KMS-11 (cell line): Measurements from ENCODE around the gene EBNA1BP2.

Source experiments
- H2AFZ ChIP-seq: fragments of 200-600 bp; sonication (generic); 2 replicates; pipeline ENCODE4 v1.6.1; 2016; ENCODE audit warnings: antibody characterized with exemption, mixed run types, low read depth
- H3K27ac ChIP-seq: fragments of 200-600 bp; sonication (generic); 2 replicates; pipeline ENCODE4 v1.6.1; 2016; ENCODE audit warnings: mild to moderate bottlenecking, mixed run types
- H3K27me3 ChIP-seq: fragments of 200-600 bp; sonication (generic); 2 replicates; pipeline ENCODE4 v1.6.1; 2017; ENCODE audit warnings: mild to moderate bottlenecking, low read depth, mixed run types, moderate library complexity; ENCODE audit not compliant: insufficient read depth
- H3K36me3 ChIP-seq: fragments of 200-600 bp; sonication (generic); 2 replicates; pipeline ENCODE4 v1.6.1; 2017; ENCODE audit warnings: mild to moderate bottlenecking, mixed run types; ENCODE audit not compliant: insufficient read depth
- H3K4me1 ChIP-seq: fragments of 200-600 bp; sonication (generic); 2 replicates; pipeline ENCODE4 v1.6.1; 2016; ENCODE audit warnings: mild to moderate bottlenecking, low read depth, mixed run types; ENCODE audit not compliant: poor library complexity, severe bottlenecking
- H3K4me2 ChIP-seq: fragments of 200-600 bp; sonication (generic); 2 replicates; pipeline ENCODE4 v1.7.0; 2016; ENCODE audit warnings: mild to moderate bottlenecking, mixed run types
- H3K4me3 ChIP-seq: fragments of 200-600 bp; sonication (generic); IDR thresholded peaks from 2 replicates; pipeline ENCODE4 v1.6.1; 2017; ENCODE audit warnings: low read depth, low read length, mixed read lengths; ENCODE audit not compliant: insufficient read depth
- H3K79me2 ChIP-seq: fragments of 200-600 bp; sonication (generic); 2 replicates; pipeline ENCODE4 v1.6.1; 2016; ENCODE audit warnings: low read depth, mixed run types; ENCODE audit not compliant: insufficient read depth
- H3K9ac ChIP-seq: fragments of 200-600 bp; sonication (generic); 2 replicates; pipeline ENCODE4 v1.6.1; 2016; ENCODE audit warnings: mild to moderate bottlenecking, mixed run types
- H4K20me1 ChIP-seq: fragments of 200-600 bp; sonication (generic); 2 replicates; pipeline ENCODE4 v1.6.1; 2016; ENCODE audit warnings: mild to moderate bottlenecking, mixed run types; ENCODE audit not compliant: insufficient read depth
- CTCF ChIP-seq: fragments of 200-600 bp; sonication (generic); conservative IDR thresholded peaks from 2 replicates; pipeline ENCODE4 v1.6.1; 2017; ENCODE audit warnings: low read depth, mild to moderate bottlenecking, antibody characterized with exemption, low read length, moderate library complexity, mixed read lengths

The EBNA1BP2 gene

GRCh38 chr1:43137445-43138052, 34.5 kb downstream of the EBNA1BP2 start:
- Histone ChIP-seq H3K27ac (no peak overlapping the region), H3K27me3 (no peaks in the 10 kb centered on the region), H4K20me1 (no peaks in the 10 kb centered on the region), H3K4me1 (no peaks in the 10 kb centered on the region), H3K79me2 (no peaks in the 10 kb centered on the region), H2AFZ (no peak overlapping the region), H3K4me3 (no peak overlapping the region), H3K9ac (no peak overlapping the region), H3K36me3 (no peaks in the 10 kb centered on the region), H3K4me2 (no peak overlapping the region)
- no peak for TF ChIP-seq CTCF

- Histone ChIP-seq H3K4me3 (no peak overlapping the region), H3K79me2 (no peaks in the 10 kb centered on the region), H2AFZ (no peak overlapping the region), H3K4me1 (no peaks in the 10 kb centered on the region), H3K4me2 (no peak overlapping the region), H3K27me3 (no peaks in the 10 kb centered on the region), H3K27ac (no peak overlapping the region), H4K20me1 (no peaks in the 10 kb centered on the region), H3K36me3 (no peaks in the 10 kb centered on the region), H3K9ac (no peak overlapping the region)
- TF ChIP-seq CTCF, result no peak
Measured at GRCh38 chr1:43135857-43136781, 36.0 kb downstream of the EBNA1BP2 start.

GRCh38 chr1:43134640-43135039, 37.5 kb downstream of the EBNA1BP2 start:
- no peak overlapping the region for H2AFZ ChIP-seq
- H3K4me2 ChIP-seq, result no peak overlapping the region
- H3K27me3 ChIP-seq, result no peaks in the 10 kb centered on the region
- no peaks in the 10 kb centered on the region for H3K36me3 ChIP-seq
- TF ChIP-seq CTCF, result no peak
- no peak overlapping the region for H3K4me3 ChIP-seq
- no peaks in the 10 kb centered on the region for H4K20me1 ChIP-seq
- H3K4me1 ChIP-seq, result no peaks in the 10 kb centered on the region
- H3K79me2 ChIP-seq, result no peaks in the 10 kb centered on the region
- H3K27ac ChIP-seq, result no peak overlapping the region
- no peak overlapping the region for H3K9ac ChIP-seq

GRCh38 chr1:43134068-43134467, 38.0 kb downstream of the EBNA1BP2 start:
- Histone ChIP-seq H3K79me2 (no peaks in the 10 kb centered on the region), H3K4me2 (no peak overlapping the region), H3K27me3 (no peaks in the 10 kb centered on the region), H4K20me1 (no peaks in the 10 kb centered on the region), H3K9ac (no peak overlapping the region), H3K4me3 (no peak overlapping the region), H3K4me1 (no peaks in the 10 kb centered on the region), H3K36me3 (no peaks in the 10 kb centered on the region), H3K27ac (no peak overlapping the region), H2AFZ (no peak overlapping the region)
- TF ChIP-seq CTCF, result no peak
